H1 (cell line): ENCODE data around the gene SYNJ1. TPM values are rescaled to one million over a fixed set of nuclear protein-coding genes. Genes with fewer than 3 reads are reported as not detected.

ENCODE experiments used
- CTCF ChIA-PET: fragments of 300-600 bp; sonication (Branson Sonifier 250); formaldehyde crosslinking; loops from one replicate; lab custom pipeline; 2021; ENCODE audit not compliant: partially characterized antibody; lab: Charles Lee
- POLR2A ChIA-PET: fragments of 300-600 bp; sonication (Branson Sonifier 250); formaldehyde crosslinking; loops from one replicate; lab custom pipeline; 2021; ENCODE audit warnings: inconsistent platforms; ENCODE audit not compliant: partially characterized antibody; lab: Charles Lee
- DNase-seq, 2 experiments: peaks; one replicate each; pipeline versions ENCODE4 v3.0.0 to v3.0.0-alpha.2; 2010 to 2022; ENCODE audit warnings: low spot score in 2 of 2, low read depth in 1 of 2, mixed read lengths in 1 of 2
- FAIRE-seq: peaks from 2 replicates; lab custom pipeline; 2011; peaks lifted over from hg19 to GRCh38; lab: Jason Lieb, UNC
- H2AFZ ChIP-seq: 2 replicates; pipeline ENCODE4 v1.8.1; 2012; ENCODE audit warnings: low read length, inconsistent platforms
- H2AK5ac ChIP-seq: 2 replicates; pipeline ENCODE4 v1.6.1; 2013; ENCODE audit warnings: low read depth, low read length
- H2BK120ac ChIP-seq: replicated peaks from 2 replicates; pipeline ENCODE3; 2013; ENCODE audit warnings: low read depth, low read length, inconsistent platforms
- H2BK12ac ChIP-seq: 2 replicates; pipeline ENCODE4 v1.6.1; 2013; ENCODE audit warnings: low read depth, low read length
- H2BK15ac ChIP-seq: 2 replicates; pipeline ENCODE4 v1.6.1; 2013; ENCODE audit warnings: low read length
- H2BK20ac ChIP-seq: 2 replicates; pipeline ENCODE4 v1.6.1; 2013; ENCODE audit warnings: low read length
- H2BK5ac ChIP-seq: 2 replicates; pipeline ENCODE4 v1.6.1; 2013; ENCODE audit warnings: low read depth, low read length
- H3K14ac ChIP-seq: 2 replicates; pipeline ENCODE4 v1.6.1; 2013; ENCODE audit warnings: inconsistent platforms; ENCODE audit not compliant: insufficient read length
- H3K18ac ChIP-seq: 2 replicates; pipeline ENCODE4 v1.6.1; 2013; ENCODE audit warnings: low read length; ENCODE audit errors: extremely low read depth
- H3K23ac ChIP-seq: 2 replicates; pipeline ENCODE4 v1.6.1; 2013; ENCODE audit warnings: inconsistent platforms; ENCODE audit not compliant: insufficient read length
- H3K23me2 ChIP-seq: 2 replicates; pipeline ENCODE4 v1.6.1; 2013; ENCODE audit warnings: low read depth, low read length
- H3K27ac ChIP-seq: 2 replicates; pipeline ENCODE4 v1.6.1; 2011; ENCODE audit warnings: low read depth, low read length, inconsistent platforms
- H3K27me3 ChIP-seq, 4 experiments: replicated peaks in 1 of 4; 1 replicate in 1 of 4; 2 replicates in 3 of 4; pipeline versions ENCODE4 v1.6.1 to v1.8.1; 2011 to 2013; ENCODE audit warnings: low read length in 3 of 4, mild to moderate bottlenecking in 3 of 4, inconsistent platforms in 2 of 4, mixed read lengths in 2 of 4, moderate library complexity in 1 of 4; ENCODE audit not compliant: control insufficient read depth in 3 of 4, insufficient read depth in 3 of 4; ENCODE audit errors: extremely low read depth in 1 of 4
- H3K36me3 ChIP-seq, 4 experiments: 2 replicates each; pipeline versions ENCODE4 v1.6.1 to v1.8.1; 2011 to 2013; ENCODE audit warnings: mild to moderate bottlenecking in 4 of 4, low read length in 3 of 4, moderate library complexity in 2 of 4, control low read depth in 1 of 4, inconsistent platforms in 1 of 4; ENCODE audit not compliant: insufficient read depth in 4 of 4, control insufficient read depth in 2 of 4
- H3K4ac ChIP-seq: replicated peaks from 2 replicates; pipeline ENCODE3; 2013; ENCODE audit warnings: low read length, low read depth, mixed read lengths, inconsistent platforms; ENCODE audit not compliant: insufficient read length
- H3K4me1 ChIP-seq, 4 experiments: replicated peaks in 1 of 4; 1 replicate in 1 of 4; 2 replicates in 3 of 4; pipeline versions ENCODE4 v1.6.1 to v1.8.1; 2011 to 2013; ENCODE audit warnings: low read length in 3 of 4, inconsistent platforms in 2 of 4, mixed read lengths in 1 of 4; ENCODE audit not compliant: insufficient read depth in 4 of 4, control insufficient read depth in 3 of 4
- H3K4me2 ChIP-seq, 2 experiments: 2 replicates each; pipeline versions ENCODE4 v1.6.1 to v1.8.1; 2011 to 2013; ENCODE audit warnings: low read depth in 2 of 2, low read length in 2 of 2, control low read depth in 1 of 2, inconsistent platforms in 1 of 2, mild to moderate bottlenecking in 1 of 2; ENCODE audit not compliant: insufficient read depth in 1 of 2
- H3K4me3 ChIP-seq, 4 experiments: fragments of 200-600, 300-600 bp in 1 of 4; sonication (generic), shearing (Covaris generic), sonication (Bioruptor Twin) in 1 of 4; 2 replicates each; pipeline versions ENCODE4 v1.5.1 to v1.8.1; 2011 to 2016; ENCODE audit warnings: low read length in 4 of 4, low read depth in 3 of 4, control low read depth in 2 of 4, inconsistent platforms in 2 of 4, mild to moderate bottlenecking in 2 of 4, mixed read lengths in 1 of 4, moderate library complexity in 1 of 4; ENCODE audit not compliant: insufficient read depth in 2 of 4; ENCODE audit errors: extremely low read depth in 1 of 4
- H3K56ac ChIP-seq: replicated peaks from 2 replicates; pipeline ENCODE3; 2013; ENCODE audit warnings: low read depth, mild to moderate bottlenecking, mixed read lengths, low read length, inconsistent platforms; ENCODE audit not compliant: insufficient read length
- H3K79me1 ChIP-seq: 2 replicates; pipeline ENCODE4 v1.6.1; 2013; ENCODE audit warnings: low read depth, low read length, control low read depth
- H3K79me2 ChIP-seq, 2 experiments: 2 replicates each; pipeline versions ENCODE4 v1.6.1 to v1.8.1; 2012 to 2013; ENCODE audit warnings: low read length in 2 of 2, mild to moderate bottlenecking in 2 of 2, inconsistent platforms in 1 of 2; ENCODE audit not compliant: insufficient read depth in 2 of 2, control insufficient read depth in 1 of 2
- H3K9ac ChIP-seq, 4 experiments: replicated peaks in 1 of 4; 1 replicate in 1 of 4; 2 replicates in 3 of 4; pipeline versions ENCODE4 v1.6.1 to v1.8.1; 2011 to 2013; ENCODE audit warnings: low read depth in 3 of 4, low read length in 3 of 4, control low read depth in 2 of 4, mild to moderate bottlenecking in 2 of 4, moderate library complexity in 2 of 4, inconsistent platforms in 1 of 4; ENCODE audit errors: extremely low read depth in 1 of 4
- H3K9me3 ChIP-seq, 2 experiments: 2 replicates each; pipeline versions ENCODE4 v1.6.1 to v1.8.1; 2012 to 2013; ENCODE audit warnings: mild to moderate bottlenecking in 2 of 2, moderate library complexity in 2 of 2, control low read depth in 1 of 2, inconsistent platforms in 1 of 2, low read depth in 1 of 2, low read length in 1 of 2, mixed read lengths in 1 of 2; ENCODE audit not compliant: insufficient read depth in 2 of 2
- H4K20me1 ChIP-seq, 2 experiments: replicated peaks in 1 of 2; 2 replicates each; pipeline versions ENCODE3 to v1.8.1; 2011 to 2013; ENCODE audit warnings: inconsistent platforms in 2 of 2, low read length in 2 of 2, mild to moderate bottlenecking in 1 of 2; ENCODE audit not compliant: insufficient read depth in 2 of 2, control insufficient read depth in 1 of 2
- H4K5ac ChIP-seq: 2 replicates; pipeline ENCODE4 v1.6.1; 2013; ENCODE audit warnings: low read length, low read depth, mixed read lengths, inconsistent platforms; ENCODE audit not compliant: insufficient read length
- H4K8ac ChIP-seq: 2 replicates; pipeline ENCODE4 v1.8.0; 2013; ENCODE audit warnings: mild to moderate bottlenecking, moderate library complexity, low read length, inconsistent platforms; ENCODE audit not compliant: insufficient read depth; ENCODE audit errors: extremely low read depth
- H4K91ac ChIP-seq: replicated peaks from 2 replicates; pipeline ENCODE3; 2013; ENCODE audit warnings: low read length, mixed read lengths, inconsistent platforms; ENCODE audit not compliant: insufficient read length
- ASH2L ChIP-seq: fragments of 200-600, 300-600 bp; sonication (generic); IDR thresholded peaks from one replicate; pipeline ENCODE4 v1.7.1; 2017; ENCODE audit warnings: low read length
- GTF2F1 ChIP-seq: IDR thresholded peaks from 2 replicates; pipeline ENCODE4 v1.6.1; 2012; ENCODE audit warnings: low read depth, low read length, improper control_type of control experiment, borderline replicate concordance
- JUND ChIP-seq: IDR thresholded peaks from 2 replicates; pipeline ENCODE4 v1.6.1; 2011; ENCODE audit warnings: mild to moderate bottlenecking, improper control_type of control experiment, low read length
- POLR2A ChIP-seq, 2 experiments: IDR thresholded peaks; 1 replicate in 1 of 2; 2 replicates in 1 of 2; pipeline ENCODE4 v1.6.1; 2011; ENCODE audit warnings: low read depth in 2 of 2, low read length in 2 of 2, mild to moderate bottlenecking in 2 of 2; ENCODE audit errors: control extremely low read depth in 1 of 2
- RXRA ChIP-seq: IDR thresholded peaks from 2 replicates; pipeline ENCODE4 v1.6.1; 2011; ENCODE audit warnings: low read depth, mild to moderate bottlenecking, low read length, moderate library complexity; ENCODE audit not compliant: insufficient read depth
- TCF12 ChIP-seq: IDR thresholded peaks from 2 replicates; pipeline ENCODE4 v1.6.1; 2011; ENCODE audit warnings: low read depth, mild to moderate bottlenecking, low read length
- WGBS, 2 experiments: shearing (Covaris generic) in 1 of 2; methylation state at CpG; one replicate each; pipeline versions ENCODE4 v1.1.6 to v1.1.7; 2013 to 2015; ENCODE audit warnings: low lambda C conversion rate in 2 of 2, mixed read lengths in 2 of 2, inconsistent platforms in 1 of 2, low coverage in 1 of 2, missing lambda C conversion rate in 1 of 2; ENCODE audit not compliant: insufficient replicate concordance in 2 of 2, insufficient coverage in 1 of 2, insufficient read length in 1 of 2; ENCODE audit errors: extremely low coverage in 1 of 2, missing lambda C conversion rate in 1 of 2; 5-methylcytosine and 5-hydroxymethylcytosine counted together
- polyA plus RNA-seq, 7 experiments: library from polyadenylated mRNA; depleted of rRNA in 3 of 7; stranded (reverse) in 5 of 7; unstranded in 2 of 7; fragments of >200 nt in 5 of 7; fragments of 200-250 nt in 2 of 7; gene quantifications; 1 replicate in 5 of 7; 2 replicates in 1 of 7; 4 replicates in 1 of 7; pipeline versions ENCODE4 v1.2.1 to v1.2.3, GENCODE V29; 2011 to 2013; ENCODE audit warnings: missing spikeins in 2 of 7, mixed read lengths in 2 of 7
- total RNA-seq: library from RNA; stranded (reverse); fragmentation: NEBNext Ultra II Directional; extraction: Animal tissue kit (Norgen Biotek cat#: 25700); gene quantifications from 2 replicates; pipeline ENCODE4 v1.2.1, GENCODE V29; 2021
- TF ChIP-seq, protein P1 (sequence below): IDR thresholded peaks from 2 replicates; pipeline ENCODE4 v1.6.1; 2012; ENCODE audit warnings: low read length, inconsistent platforms

SYNJ1 gene
- total and polyA plus RNA-seq, 2 of the 8 experiments (the other 6 are each of a cell fraction or from before 2014, with no cell fraction given) = 1.3 to 4.3 TPM

DNA sequence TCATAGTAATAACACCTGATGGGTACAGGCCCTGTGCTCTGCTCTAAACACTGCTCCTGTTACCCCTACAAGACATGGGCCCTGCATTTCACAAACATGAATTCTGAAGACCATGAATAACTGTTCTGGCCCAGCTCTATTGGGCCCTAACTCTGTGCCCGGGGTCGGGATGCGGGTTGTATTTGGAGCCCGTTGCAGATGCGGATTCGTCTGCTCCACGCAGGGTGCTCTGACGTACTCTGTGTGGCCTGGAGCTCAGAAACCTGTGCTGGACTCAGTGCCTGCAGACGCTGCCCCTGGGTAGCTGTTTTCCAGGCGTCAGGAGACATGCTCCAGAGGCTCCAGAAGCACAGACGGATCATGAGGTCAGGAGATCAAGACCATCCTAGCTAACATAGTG, 132.4 kb downstream of the SYNJ1 start:
- H3K56ac ChIP-seq = no peak overlapping the region
- no peak overlapping the region for H4K5ac ChIP-seq
- no peak overlapping the region for H4K8ac ChIP-seq
- H2BK120ac ChIP-seq = no peak overlapping the region
- no peak overlapping the region for H3K23ac ChIP-seq
- H3K4me1 ChIP-seq = peaks cover 0 to 6% (median 0%) of the 10 kb centered on the region in 4 experiments; a peak in 1 of 7 replicates
- no peak overlapping the region for H3K27ac ChIP-seq
- FAIRE-seq = no peak
- H3K18ac ChIP-seq = no peak overlapping the region
- no peak overlapping the region for H2BK15ac ChIP-seq
- no peak overlapping the region for H3K4ac ChIP-seq
- no peaks in the 10 kb centered on the region for H3K9me3 ChIP-seq
- CTCF ChIA-PET = interaction anchor here (0.9 to 4.4 kb wide), 6 partner anchors 18 to 288 kb away, joined by 3 to 24 read pairs (median 4); no protein-coding TSS in a partner anchor
- H3K79me1 ChIP-seq = no peaks in the 10 kb centered on the region
- H3K23me2 ChIP-seq = no peaks in the 10 kb centered on the region
- H3K9ac ChIP-seq = no peak overlapping the region
- no peaks in the 10 kb centered on the region for H3K27me3 ChIP-seq
- POLR2A ChIA-PET = interaction anchor here (1.1 kb wide), 1 partner anchor 185 kb away, joined by 3 read pairs; no protein-coding TSS in a partner anchor
- no peak overlapping the region for H4K91ac ChIP-seq
- H3K4me3 ChIP-seq = no peak overlapping the region
- H3K4me2 ChIP-seq = no peak overlapping the region
- H4K20me1 ChIP-seq = peaks cover 0 to 3% of the 10 kb centered on the region in 2 experiments
- DNase-seq = no peak
- H2AFZ ChIP-seq = no peak overlapping the region
- H2AK5ac ChIP-seq = no peak overlapping the region
- WGBS, 2 experiments = 89% methylated on average over 11 of the region's 11 CpGs; no CpG with 5 or more reads in 1 of the 2 experiments
- no peaks in the 10 kb centered on the region for H3K79me2 ChIP-seq
- H3K14ac ChIP-seq = no peak overlapping the region
- H3K36me3 ChIP-seq = peaks cover 1 to 18% (median 10%) of the 10 kb centered on the region in 4 experiments; a peak in 7 of 8 replicates
- no peak overlapping the region for H2BK20ac ChIP-seq
- no peak overlapping the region for H2BK5ac ChIP-seq
- H2BK12ac ChIP-seq = no peak overlapping the region
- no peak for TF ChIP-seq JUND
- TF ChIP-seq ASH2L = no peak
- no peak for TF ChIP-seq POLR2A (IDR thresholded peaks at IDR 0.05; ENCODE audit: control extremely low read depth in 1 of 2, low read depth in 2 of 2, low read length in 2 of 2)
- TF ChIP-seq RXRA = no peak
- TF ChIP-seq GTF2F1 = no peak
- no peak for TF ChIP-seq TCF12
- TF ChIP-seq, protein P1, sequence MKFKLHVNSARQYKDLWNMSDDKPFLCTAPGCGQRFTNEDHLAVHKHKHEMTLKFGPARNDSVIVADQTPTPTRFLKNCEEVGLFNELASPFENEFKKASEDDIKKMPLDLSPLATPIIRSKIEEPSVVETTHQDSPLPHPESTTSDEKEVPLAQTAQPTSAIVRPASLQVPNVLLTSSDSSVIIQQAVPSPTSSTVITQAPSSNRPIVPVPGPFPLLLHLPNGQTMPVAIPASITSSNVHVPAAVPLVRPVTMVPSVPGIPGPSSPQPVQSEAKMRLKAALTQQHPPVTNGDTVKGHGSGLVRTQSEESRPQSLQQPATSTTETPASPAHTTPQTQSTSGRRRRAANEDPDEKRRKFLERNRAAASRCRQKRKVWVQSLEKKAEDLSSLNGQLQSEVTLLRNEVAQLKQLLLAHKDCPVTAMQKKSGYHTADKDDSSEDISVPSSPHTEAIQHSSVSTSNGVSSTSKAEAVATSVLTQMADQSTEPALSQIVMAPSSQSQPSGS = no peak
